ENCODE results near the gene MRPL50.

MRPL50 gene

GRCh38 chr9:101372327-101373118 is 25.9 kb downstream of the MRPL50 start:
- no peak for DNase-seq

- no peak for DNase-seq
These were observed 26.6 kb downstream of the MRPL50 start for GRCh38 chr9:101371813-101372212.

GRCh38 chr9:101369884-101370531 is 28.4 kb downstream of the MRPL50 start:
- no peak for DNase-seq

GRCh38 chr9:101369286-101369685 is 29.1 kb downstream of the MRPL50 start:
- no peak for DNase-seq

GRCh38 chr9:101367323-101367722 is 31.1 kb downstream of the MRPL50 start:
- no peak for DNase-seq

- DNase-seq, result no peak
These were observed 32.2 kb downstream of the MRPL50 start for GRCh38 chr9:101366038-101366756.

GRCh38 chr9:101365181-101365580 is 33.2 kb downstream of the MRPL50 start:
- no peak for DNase-seq

GRCh38 chr9:101362450-101362849 is 36.0 kb downstream of the MRPL50 start:
- no peak for DNase-seq

- DNase-seq, result no peak
These were observed 37.8 kb downstream of the MRPL50 start for GRCh38 chr9:101360647-101361046.

GRCh38 chr9:101359679-101360078 is 38.7 kb downstream of the MRPL50 start:
- DNase-seq, result no peak

GRCh38 chr9:101356619-101357018 is 41.8 kb downstream of the MRPL50 start:
- no peak for DNase-seq

GRCh38 chr9:101354765-101355708 is 43.4 kb downstream of the MRPL50 start:
- DNase-seq, result no peak

GRCh38 chr9:101354143-101354764 is 44.2 kb downstream of the MRPL50 start:
- DNase-seq, result no peak

GRCh38 chr9:101353683-101354082 is 44.7 kb downstream of the MRPL50 start:
- DNase-seq, result no peak

GRCh38 chr9:101352892-101353463 is 45.4 kb downstream of the MRPL50 start:
- DNase-seq, result no peak

GRCh38 chr9:101350285-101350684 is 48.1 kb downstream of the MRPL50 start:
- DNase-seq, result no peak

GRCh38 chr9:101342595-101342994 is 55.8 kb downstream of the MRPL50 start:
- DNase-seq, result no peak

- no peak for DNase-seq
These were observed 56.5 kb downstream of the MRPL50 start for GRCh38 chr9:101341958-101342357.
